AG09309 (cell line): ENCODE measurements around the gene RANGRF.

Experiments used
- DNase-seq: peaks from one replicate; pipeline ENCODE4 v3.0.0-alpha.2; 2010; ENCODE audit warnings: low read depth
- H3K4me3 ChIP-seq: 2 replicates; pipeline ENCODE4 v1.5.1; 2011; ENCODE audit warnings: mild to moderate bottlenecking, low read depth, low read length, moderate library complexity; ENCODE audit not compliant: control insufficient read depth
- CTCF ChIP-seq: IDR thresholded peaks from 2 replicates; pipeline ENCODE4 v1.5.1; 2011; ENCODE audit warnings: mild to moderate bottlenecking, low read depth, low read length, inconsistent platforms; ENCODE audit not compliant: insufficient read depth, control insufficient read depth; ENCODE audit errors: missing control alignments

The RANGRF gene

GRCh38 chr17:8274816-8275215 lies 13.7 kb upstream of the RANGRF start:
- no peak overlapping the region for H3K4me3 ChIP-seq
- no peak for DNase-seq
- no peak for TF ChIP-seq CTCF

- no peak for DNase-seq
- H3K4me3 ChIP-seq = no peak overlapping the region
- TF ChIP-seq CTCF = no peak
Observed at GRCh38 chr17:8275421-8276290, 12.8 kb upstream of the RANGRF start.

GRCh38 chr17:8277317-8277716 lies 11.2 kb upstream of the RANGRF start:
- DNase-seq = no peak
- no peak overlapping the region for H3K4me3 ChIP-seq
- TF ChIP-seq CTCF = no peak

GRCh38 chr17:8282345-8282744 lies 6.1 kb upstream of the RANGRF start:
- no peak for DNase-seq
- TF ChIP-seq CTCF = no peak
- no peak overlapping the region for H3K4me3 ChIP-seq

GRCh38 chr17:8283356-8283755 lies 5.1 kb upstream of the RANGRF start:
- no peak for TF ChIP-seq CTCF
- no peak overlapping the region for H3K4me3 ChIP-seq
- DNase-seq = no peak

GRCh38 chr17:8284126-8284525 lies 4.3 kb upstream of the RANGRF start:
- no peak for TF ChIP-seq CTCF
- H3K4me3 ChIP-seq = no peak overlapping the region
- DNase-seq = no peak
